HG02588 (cell line): ENCODE data around the gene CLDN15.
A peak's percentile ranks its signal among the peaks of the same experiment; 100 is the strongest.
"Not testable (repeated sequence)": the region's sequence is repeated elsewhere in the genome, so short reads cannot be mapped to it uniquely, and the experiment has no call there.

Source experiments
- ATAC-seq: cut with Tn5 transposase; IDR thresholded peaks from one replicate; pipeline ENCODE4 v1.9.1; 2021; ENCODE audit warnings: mild to moderate bottlenecking, moderate library complexity; ENCODE audit not compliant: unreplicated experiment

Gene CLDN15

DNA sequence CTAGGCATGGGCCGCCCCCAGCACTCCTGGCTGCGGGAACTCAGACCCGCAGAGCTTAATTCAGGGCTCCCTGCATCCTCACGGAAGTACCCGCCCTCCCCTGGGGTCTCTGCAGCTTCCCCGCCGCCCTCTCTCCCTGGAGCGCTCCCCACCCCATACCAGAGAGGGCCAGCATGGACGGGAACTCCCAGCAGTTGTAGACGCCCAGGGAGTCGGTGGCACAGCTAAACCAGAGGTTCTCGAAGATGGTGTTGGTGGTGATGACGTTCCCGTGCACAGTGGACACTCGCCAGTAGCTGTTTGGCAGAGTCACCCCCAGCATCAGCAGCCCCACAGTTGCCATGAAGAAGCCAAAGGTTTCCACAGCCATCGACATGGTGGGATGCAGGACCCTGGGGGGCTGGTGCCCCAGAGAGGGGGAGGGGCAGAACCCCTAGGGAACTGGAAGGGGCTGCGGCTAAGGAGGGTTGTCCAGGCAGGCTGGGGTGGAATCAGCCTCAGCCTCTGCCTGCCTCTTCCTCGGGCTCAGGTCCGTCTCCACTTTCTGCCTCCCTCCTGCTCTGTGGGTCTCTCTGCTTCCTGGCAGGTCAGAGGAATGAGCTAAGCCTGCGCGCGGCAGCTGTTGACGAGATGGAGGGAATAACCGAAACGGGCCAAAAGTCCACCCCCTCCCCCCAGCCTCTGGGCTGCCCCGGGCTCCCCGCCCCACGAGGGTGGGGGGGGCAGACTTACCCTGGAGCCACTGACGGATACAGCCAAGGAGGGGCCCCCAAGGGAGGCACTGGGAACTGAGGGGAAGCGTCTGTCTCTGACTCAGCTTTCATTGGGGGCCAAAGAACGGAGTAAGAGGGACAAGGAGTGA lies at the start of gene CLDN15:
TSS of gene CLDN15 (minus strand) at position 597 of the 862 bp plus-strand sequence. CDS start at position 376, 221 bp downstream.
- no peak for ATAC-seq

- ATAC-seq: no peak
Observed at GRCh38 chr7:101287032-101287431, 49.4 kb upstream of the CLDN15 start.

DNA sequence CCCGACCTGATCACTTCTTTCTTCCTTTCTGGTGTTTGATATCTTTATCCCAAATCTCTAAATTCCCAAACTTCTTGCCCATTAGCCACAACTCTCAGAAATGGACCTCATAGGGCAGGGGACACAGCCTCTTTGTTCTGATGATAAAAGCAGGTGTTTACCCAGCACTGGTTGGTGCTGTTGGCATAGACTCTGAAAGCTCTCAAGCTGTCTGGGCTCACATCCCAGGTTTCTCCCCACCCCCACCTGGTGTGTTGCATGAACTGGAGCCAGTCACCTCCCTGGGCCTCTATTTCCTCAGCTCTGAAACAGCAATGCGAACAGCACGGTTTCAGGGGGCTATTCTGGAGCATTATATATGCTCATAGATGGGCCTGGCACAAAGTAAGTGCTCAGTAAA lies 48.3 kb upstream of the CLDN15 start:
- ATAC-seq: not testable (repeated sequence)

GRCh38 chr7:101285171-101285570 lies 47.6 kb upstream of the CLDN15 start:
- no peak for ATAC-seq

- not testable (repeated sequence) for ATAC-seq
Observed at GRCh38 chr7:101280912-101281311, 43.3 kb upstream of the CLDN15 start.

- no peak for ATAC-seq
Observed at GRCh38 chr7:101278461-101279292, 41.1 kb upstream of the CLDN15 start.

DNA sequence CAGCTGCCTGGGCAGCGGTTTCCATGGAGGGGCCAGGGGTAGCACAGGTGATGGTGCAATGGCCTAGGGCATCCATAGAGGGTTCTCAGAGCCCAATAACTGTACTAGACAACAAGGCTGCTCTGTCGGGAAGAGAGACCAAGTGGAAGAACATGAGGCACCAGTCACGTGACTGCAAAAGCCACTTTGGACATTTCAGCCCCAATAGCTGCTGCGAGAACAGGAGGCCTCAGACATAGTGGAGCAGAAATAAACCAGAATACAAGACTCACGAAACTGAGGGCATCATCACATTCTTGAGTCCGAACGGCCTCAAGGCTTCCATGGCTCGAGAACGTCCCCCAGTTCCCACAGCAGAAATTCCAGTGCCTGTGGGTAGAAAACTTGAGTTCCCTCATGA lies 39.6 kb upstream of the CLDN15 start:
- no peak for ATAC-seq

GRCh38 chr7:101273206-101273605 lies 35.6 kb upstream of the CLDN15 start:
- ATAC-seq: no peak

- ATAC-seq: no peak
Observed at GRCh38 chr7:101271021-101271420, 33.4 kb upstream of the CLDN15 start.

GRCh38 chr7:101269664-101270063 lies 32.1 kb upstream of the CLDN15 start:
- ATAC-seq: no peak

DNA sequence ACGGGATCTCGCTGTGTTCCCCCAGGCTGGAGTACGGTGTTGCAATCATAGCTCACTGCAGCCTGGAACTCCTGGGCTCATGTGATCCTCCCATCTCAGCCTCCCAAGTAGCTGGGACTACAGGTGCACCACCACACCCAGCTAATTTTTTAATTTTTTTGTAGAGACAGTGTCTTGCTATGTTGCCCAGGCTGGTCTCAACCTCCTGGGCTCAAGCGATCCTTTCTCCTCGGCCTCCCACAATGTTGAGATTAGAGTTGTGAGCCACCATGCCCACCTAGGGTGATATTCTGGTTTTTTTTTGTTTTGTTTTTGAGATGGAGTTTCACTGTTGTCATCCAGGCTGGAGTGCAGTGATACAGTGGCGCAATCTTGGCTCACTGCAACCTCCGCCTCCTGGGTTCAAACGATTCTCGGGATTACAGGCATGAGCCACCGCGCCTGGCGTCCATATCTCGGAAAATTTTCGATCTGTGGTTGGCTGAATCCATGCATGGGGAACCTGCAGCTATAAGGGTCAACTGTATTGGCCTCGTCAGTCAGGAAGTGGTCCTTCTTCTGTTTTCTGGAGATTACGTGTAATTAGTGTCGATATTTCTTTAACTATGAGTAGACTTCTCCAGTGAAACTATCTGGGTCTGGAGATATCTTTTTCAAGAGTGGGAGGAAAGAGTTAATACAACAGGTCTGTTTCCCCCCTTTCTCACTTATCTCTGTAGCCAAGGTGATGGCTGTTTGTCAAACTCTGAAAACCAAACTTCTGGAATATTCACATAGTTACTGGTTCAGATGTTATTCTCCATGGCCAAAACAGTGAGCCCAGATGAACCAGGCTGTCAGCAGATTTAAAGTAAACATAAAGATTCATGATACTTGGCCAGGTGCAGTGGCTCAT lies 28.3 kb upstream of the CLDN15 start:
- no peak for ATAC-seq

- ATAC-seq: not testable (repeated sequence)
Observed at GRCh38 chr7:101264102-101264706, 26.6 kb upstream of the CLDN15 start.

- no peak for ATAC-seq
Observed at GRCh38 chr7:101258243-101258731, 20.7 kb upstream of the CLDN15 start.

DNA sequence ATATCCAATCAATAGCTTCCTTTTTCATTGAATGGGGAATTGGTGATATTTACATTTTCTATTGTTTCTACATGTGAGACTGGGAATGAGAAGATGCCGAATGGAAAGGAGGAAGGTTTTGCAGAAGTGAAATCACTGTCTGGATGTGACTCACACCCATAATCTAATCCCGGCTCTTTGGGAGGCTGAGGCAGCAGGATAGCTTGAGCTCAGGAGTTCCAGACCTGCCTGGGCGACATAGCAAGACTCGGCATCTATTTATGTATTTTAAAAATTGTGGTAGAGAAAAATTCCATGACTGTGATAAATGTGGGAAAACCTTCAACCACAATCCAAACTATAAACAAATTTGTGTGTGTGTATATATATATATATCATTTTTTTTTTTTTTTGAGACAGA lies 18.2 kb upstream of the CLDN15 start:
- no peak for ATAC-seq

GRCh38 chr7:101253199-101253598 lies 15.6 kb upstream of the CLDN15 start:
- ATAC-seq: not testable (repeated sequence)

DNA sequence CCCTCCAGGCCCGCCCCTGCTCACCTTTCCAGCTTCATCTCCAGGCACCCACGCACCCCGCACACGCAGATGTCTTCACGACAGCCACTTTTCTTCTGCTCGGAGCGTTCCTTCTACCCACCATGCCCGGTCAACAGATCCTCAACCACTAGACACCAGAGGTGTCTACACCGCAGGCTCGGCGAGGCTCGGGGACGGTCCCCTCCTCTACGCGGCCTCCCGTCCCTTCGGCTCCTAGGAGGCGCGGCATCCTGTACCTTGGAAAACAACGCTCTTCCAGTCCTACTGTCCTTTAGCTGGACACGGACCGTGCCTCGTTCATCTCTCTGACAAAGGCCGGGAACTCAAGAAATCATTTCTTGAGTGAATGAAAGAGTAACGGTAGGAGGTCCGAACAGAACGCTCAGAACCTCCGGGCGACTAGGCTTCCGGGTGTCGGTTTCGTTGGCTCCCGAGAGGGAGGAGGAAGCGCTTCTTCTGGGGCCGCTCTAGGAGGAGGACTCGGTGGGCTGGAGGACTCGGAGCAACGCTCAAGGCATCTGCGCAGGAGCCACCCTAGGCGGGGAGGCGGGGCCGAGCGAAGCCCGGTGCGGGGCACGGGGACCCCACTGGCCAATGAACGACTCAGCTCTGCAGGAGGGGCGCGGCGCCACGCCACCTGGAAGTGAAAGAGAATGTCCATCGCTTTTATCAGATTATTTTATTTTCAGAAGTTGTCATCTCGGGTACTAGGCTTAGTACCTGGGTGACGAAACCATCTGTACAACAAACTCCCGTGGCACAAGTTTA lies 14.5 kb upstream of the CLDN15 start:
- peak; percentile 96 for ATAC-seq

- ATAC-seq: no peak
Observed at GRCh38 chr7:101250324-101250723, 12.7 kb upstream of the CLDN15 start.

DNA sequence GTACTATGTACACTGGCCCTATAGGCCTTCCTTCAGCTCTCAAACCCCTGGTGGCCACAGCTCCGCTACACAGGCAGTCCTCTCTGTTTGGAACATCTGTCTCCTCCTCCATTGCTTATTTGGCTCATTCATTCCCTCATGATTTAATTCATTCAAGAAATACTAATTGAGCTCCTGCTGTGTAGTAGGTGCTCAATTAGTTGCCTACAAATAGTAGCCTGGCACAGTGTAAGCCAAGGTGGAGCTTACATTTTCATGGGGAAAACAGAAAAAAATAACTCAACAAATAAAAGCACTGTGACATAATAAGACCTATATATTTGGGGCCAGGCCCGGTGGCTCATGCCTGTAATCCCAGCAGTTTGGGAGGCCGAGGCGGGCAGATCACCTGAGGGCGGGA lies 10.7 kb upstream of the CLDN15 start:
- ATAC-seq: no peak

- no peak for ATAC-seq
Observed at GRCh38 chr7:101245147-101245668, 7.6 kb upstream of the CLDN15 start.
